GM18870 (cell line): ENCODE measurements around the gene TMEM150B.
"Not testable (repeated sequence)": the region's sequence is repeated elsewhere in the genome, so short reads cannot be mapped to it uniquely, and the experiment has no call there.

Experiments used
- ATAC-seq: cut with Tn5 transposase; IDR thresholded peaks from one replicate; pipeline ENCODE4 v1.9.1; 2021; ENCODE audit warnings: moderate library complexity; ENCODE audit not compliant: unreplicated experiment

TMEM150B gene

GRCh38 chr19:55339889-55340783, 15.0 kb upstream of the TMEM150B start:
- ATAC-seq: no peak

- peak; percentile 94 for ATAC-seq
Observed at GRCh38 chr19:55339105-55339888, 14.2 kb upstream of the TMEM150B start, which contains the start of gene KMT5C. KMT5C (plus strand) TSS chr19:55339876; CDS start chr19:55341937, 2,061 bp downstream.

GRCh38 chr19:55336101-55336500, 11.0 kb upstream of the TMEM150B start:
- ATAC-seq: no peak

- no peak for ATAC-seq
Observed at GRCh38 chr19:55333870-55334269, 8.7 kb upstream of the TMEM150B start.

- ATAC-seq: not testable (repeated sequence)
Observed at GRCh38 chr19:55329791-55330190, 4.7 kb upstream of the TMEM150B start.

- ATAC-seq: not testable (repeated sequence)
Observed at GRCh38 chr19:55328774-55329318, 3.7 kb upstream of the TMEM150B start.

GRCh38 chr19:55324662-55325061, 479 bp downstream of the TMEM150B start:
- ATAC-seq: no peak

GRCh38 chr19:55322204-55322885, 2.8 kb downstream of the TMEM150B start:
- ATAC-seq: no peak

GRCh38 chr19:55321466-55322137, 3.5 kb downstream of the TMEM150B start:
- no peak for ATAC-seq

- no peak for ATAC-seq
Observed at GRCh38 chr19:55320844-55321419, 4.2 kb downstream of the TMEM150B start.

- no peak for ATAC-seq
Observed at GRCh38 chr19:55319785-55320184, 5.4 kb downstream of the TMEM150B start.

- no peak for ATAC-seq
Observed at GRCh38 chr19:55316646-55317045, 8.5 kb downstream of the TMEM150B start.

GRCh38 chr19:55315956-55316525, 9.1 kb downstream of the TMEM150B start:
- no peak for ATAC-seq

GRCh38 chr19:55314396-55314795, 10.7 kb downstream of the TMEM150B start:
- ATAC-seq: no peak

GRCh38 chr19:55312621-55313512, 12.3 kb downstream of the TMEM150B start:
- ATAC-seq: no peak

- no peak for ATAC-seq
Observed at GRCh38 chr19:55311797-55312196, 13.3 kb downstream of the TMEM150B start.

GRCh38 chr19:55311397-55311796, 13.7 kb downstream of the TMEM150B start:
- no peak for ATAC-seq

GRCh38 chr19:55310498-55310897, 14.6 kb downstream of the TMEM150B start:
- ATAC-seq: no peak

- no peak for ATAC-seq
Observed at GRCh38 chr19:55309448-55309847, 15.7 kb downstream of the TMEM150B start.
